K562 (cell line): ENCODE measurements around the gene CRIP3. TPM values are rescaled to one million over a fixed set of nuclear protein-coding genes. Genes with fewer than 3 reads are reported as not detected.
A peak's percentile ranks its signal among the peaks of the same experiment; 100 is the strongest.

Experiments used
- ATAC-seq: fragments of 200-7000 bp; cut with Tn5 transposase; 3 replicates; pipeline ENCODE4 v1.9.1; 2020; ENCODE audit warnings: moderate library complexity
- BruUV-seq: library from RNA; stranded (reverse); fragments of 400-500 nt; replicated peaks from 2 replicates; lab custom pipeline; 2021; lab: Mats Ljungman, UMichigan
- CTCF ChIA-PET: fragments of 300-600 bp; formaldehyde crosslinking; extraction: SDS; loops from one replicate; lab custom pipeline; 2021; ENCODE audit warnings: low intra/inter-chr PET ratio; lab: Yijun Ruan, JAX
- POLR2A ChIA-PET: fragments of 300-600, 350-650 bp; sonication (Branson Sonifier 250); formaldehyde crosslinking; extraction: SDS; loops from one replicate; lab custom pipeline; 2021; ENCODE audit warnings: antibody characterized with exemption, inconsistent platforms; lab: Yijun Ruan, JAX
- DNase-seq, 4 experiments: peaks; one replicate each; pipeline versions ENCODE4 v3.0.0 to v3.0.0-alpha.2; 2011 to 2018; ENCODE audit warnings: low spot score in 3 of 4, mixed read lengths in 3 of 4; ENCODE audit errors: extremely low read depth in 1 of 4
- FAIRE-seq: peaks from 2 replicates; lab custom pipeline; 2011; peaks lifted over from hg19 to GRCh38; lab: Jason Lieb, UNC
- H2AFZ ChIP-seq: 2 replicates; pipeline ENCODE4 v1.6.0; 2011; ENCODE audit warnings: low read depth, low read length, control low read depth, inconsistent platforms
- H3K27ac ChIP-seq: fragments of 200-600 bp; 3 replicates; pipeline ENCODE4 v1.8.0; 2011; ENCODE audit warnings: low read depth, mild to moderate bottlenecking, control low read depth, inconsistent platforms, low read length, moderate library complexity, mixed read lengths; ENCODE audit errors: extremely low read depth
- H3K27me3 ChIP-seq, 2 experiments: fragments of 300-600 bp in 1 of 2; 2 replicates in 1 of 2; 3 replicates in 1 of 2; pipeline versions ENCODE4 v1.6.0 to v1.8.0; 2011; ENCODE audit warnings: inconsistent platforms in 2 of 2, low read length in 2 of 2, mild to moderate bottlenecking in 1 of 2, mixed read lengths in 1 of 2, moderate library complexity in 1 of 2; ENCODE audit not compliant: control insufficient read depth in 2 of 2, insufficient read depth in 2 of 2
- H3K36me3 ChIP-seq: fragments of 300-600 bp; 3 replicates; pipeline ENCODE4 v1.8.0; 2011; ENCODE audit warnings: mild to moderate bottlenecking, low read length, inconsistent platforms; ENCODE audit not compliant: control insufficient read depth, insufficient read depth
- H3K4me1 ChIP-seq, 2 experiments: fragments of 200-600 bp in 1 of 2; replicated peaks in 1 of 2; 2 replicates in 1 of 2; 3 replicates in 1 of 2; pipeline versions ENCODE4 v1.5.1 to v1.8.0; 2011; ENCODE audit warnings: inconsistent platforms in 2 of 2, low read length in 2 of 2, mild to moderate bottlenecking in 1 of 2, mixed read lengths in 1 of 2, moderate library complexity in 1 of 2; ENCODE audit not compliant: control insufficient read depth in 2 of 2, insufficient read depth in 2 of 2
- H3K4me2 ChIP-seq: 2 replicates; pipeline ENCODE4 v1.6.1; 2011; ENCODE audit warnings: low read length, control low read depth, inconsistent platforms, mixed read lengths; ENCODE audit not compliant: insufficient read depth
- H3K4me3 ChIP-seq: fragments of 200-600 bp; sonication (generic), shearing (Covaris generic); 2 replicates; pipeline ENCODE4 v1.5.1; 2016; ENCODE audit warnings: control low read depth, inconsistent platforms
- H3K79me2 ChIP-seq: fragments of 200-600 bp; 3 replicates; pipeline ENCODE4 v1.8.0; 2011; ENCODE audit warnings: low read length, inconsistent platforms; ENCODE audit not compliant: control insufficient read depth, insufficient read depth
- H3K9ac ChIP-seq, 2 experiments: 2 replicates each; pipeline versions ENCODE4 v1.6.0 to v1.6.1; 2011; ENCODE audit warnings: low read depth in 2 of 2, low read length in 2 of 2, control low read depth in 1 of 2, inconsistent platforms in 1 of 2, mild to moderate bottlenecking in 1 of 2, mixed read lengths in 1 of 2; ENCODE audit not compliant: insufficient read depth in 1 of 2
- H3K9me1 ChIP-seq: one replicate; pipeline ENCODE4 v1.6.0; 2011; ENCODE audit warnings: inconsistent platforms, mild to moderate bottlenecking, low read length, moderate library complexity; ENCODE audit not compliant: control insufficient read depth, insufficient read depth
- H3K9me3 ChIP-seq: replicated peaks from 2 replicates; pipeline ENCODE4 v1.5.1; 2011; ENCODE audit warnings: low read depth, low read length, inconsistent platforms; ENCODE audit not compliant: control insufficient read depth, insufficient read depth
- H4K20me1 ChIP-seq: replicated peaks from 2 replicates; pipeline ENCODE4 v1.6.1; 2011; ENCODE audit warnings: low read length, inconsistent platforms, mixed read lengths; ENCODE audit not compliant: control insufficient read depth, insufficient read depth
- FOXK1 ChIP-seq: sonication (generic); formaldehyde crosslinking; IDR thresholded peaks from 2 replicates; pipeline ENCODE4 v1.8.0; 2022; ENCODE audit warnings: missing genetic modification reagents, mild to moderate bottlenecking, borderline replicate concordance
- ZFP30 ChIP-seq: fragments of 250-450 bp; sonication (Bioruptor Pico); IDR thresholded peaks from 2 replicates; pipeline ENCODE4 v1.8.0; 2022; ENCODE audit warnings: moderate library complexity, mild to moderate bottlenecking, inconsistent platforms, borderline replicate concordance
- ZNF121 ChIP-seq: sonication (generic); formaldehyde crosslinking; conservative IDR thresholded peaks from 2 replicates; pipeline ENCODE4 v1.8.0; 2022; ENCODE audit warnings: missing genetic modification reagents
- WGBS: fragments of 100-300 bp; shearing (Covaris generic); methylation state at CpG from one replicate; pipeline ENCODE4 v1.1.6; 2016; ENCODE audit warnings: low coverage, mixed read lengths; ENCODE audit not compliant: insufficient coverage; ENCODE audit errors: missing lambda C conversion rate; 5-methylcytosine and 5-hydroxymethylcytosine counted together
- in situ Hi-C: fragments of 300-500 bp; cut with MboI; formaldehyde crosslinking; loops from 4 replicates; pipeline ENCODE4 v1.15.0; 2018; ENCODE audit warnings: inconsistent platforms, mixed read lengths
- intact Hi-C: fragments of 100-400 bp; cut with micrococcal nuclease; formaldehyde crosslinking; loops from 2 replicates; pipeline ENCODE4 v1.14.2; 2022
- polyA plus RNA-seq, 8 experiments: library from polyadenylated mRNA; depleted of rRNA in 4 of 8; stranded (reverse) in 5 of 8; unstranded in 3 of 8; fragments of >200 nt; fragmentation: Nextera tagmentation in 2 of 8; fragmentation: Illumina TruSeq in 1 of 8; extraction: Ambion mirVana in 2 of 8; extraction: Trizol in 1 of 8; gene quantifications; 2 replicates each; pipeline versions ENCODE4 v1.2.1 to v1.2.3, GENCODE V29; 2011 to 2014; ENCODE audit warnings: inconsistent platforms in 1 of 8, missing spikeins in 1 of 8
- total RNA-seq, 7 experiments: library from RNA; depleted of rRNA in 6 of 7; stranded (reverse); fragments of >200 nt in 6 of 7; fragmentation: Illumina TruSeq in 2 of 7; extraction: Trizol in 2 of 7; gene quantifications; 2 replicates each; pipeline versions ENCODE4 v1.2.1 to v1.2.3, GENCODE V29; 2011 to 2021; ENCODE audit warnings: low replicate concordance in 1 of 7
- TF ChIP-seq, protein P1 (sequence below): sonication (generic); formaldehyde crosslinking; IDR thresholded peaks from 2 replicates; pipeline ENCODE4 v1.9.0; 2022; ENCODE audit warnings: mild to moderate bottlenecking, missing genetic modification reagents

CRIP3 gene
- total and polyA plus RNA-seq, 9 of the 15 experiments (the other 6 are each of a cell fraction or from before 2014, with no cell fraction given): 0.36 to 2.1 (median 0.87) TPM

DNA sequence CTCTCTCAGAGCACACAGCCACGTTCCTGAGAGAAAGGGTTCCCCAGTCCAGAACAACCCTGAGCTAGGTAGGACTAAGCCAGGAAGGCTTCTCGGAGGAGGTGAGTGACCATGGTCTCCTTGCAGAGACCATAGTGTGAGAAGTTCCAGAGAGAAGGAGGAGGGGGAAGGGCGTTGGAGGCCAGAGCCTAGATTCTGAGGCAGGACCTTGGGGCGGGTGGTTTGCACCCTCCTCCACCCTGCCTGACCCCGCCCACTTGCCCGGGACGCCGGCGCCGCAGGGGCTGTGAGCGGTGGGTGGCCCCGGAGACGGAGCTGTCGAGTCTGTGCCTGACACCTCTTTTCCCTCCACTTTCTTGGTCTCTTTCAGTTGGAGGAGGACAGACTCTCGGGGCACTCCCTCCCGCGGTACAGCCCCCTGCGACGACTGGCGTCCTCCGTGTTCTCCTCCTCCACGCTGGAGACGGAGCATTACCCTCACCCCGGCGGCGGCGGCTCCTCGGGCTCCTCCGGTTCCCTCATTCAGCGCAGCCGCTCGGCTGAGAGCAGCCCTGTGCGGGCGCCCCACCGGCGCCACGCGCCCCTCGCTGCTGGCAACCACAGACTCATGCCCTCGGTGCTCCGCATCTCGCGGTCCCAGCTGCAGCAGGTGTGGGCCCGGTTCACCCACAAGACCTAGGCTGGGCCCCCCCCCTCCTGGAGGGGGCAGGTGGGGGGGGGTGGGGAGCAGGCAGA, 39.2 kb downstream of the CRIP3 start (continued):
- TF ChIP-seq, protein P1, sequence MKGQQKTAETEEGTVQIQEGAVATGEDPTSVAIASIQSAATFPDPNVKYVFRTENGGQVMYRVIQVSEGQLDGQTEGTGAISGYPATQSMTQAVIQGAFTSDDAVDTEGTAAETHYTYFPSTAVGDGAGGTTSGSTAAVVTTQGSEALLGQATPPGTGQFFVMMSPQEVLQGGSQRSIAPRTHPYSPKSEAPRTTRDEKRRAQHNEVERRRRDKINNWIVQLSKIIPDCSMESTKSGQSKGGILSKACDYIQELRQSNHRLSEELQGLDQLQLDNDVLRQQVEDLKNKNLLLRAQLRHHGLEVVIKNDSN (CRISPR knock-in tag): peak; percentile 46
- no peak for TF ChIP-seq ZFP30 (CRISPR knock-in tag)

DNA sequence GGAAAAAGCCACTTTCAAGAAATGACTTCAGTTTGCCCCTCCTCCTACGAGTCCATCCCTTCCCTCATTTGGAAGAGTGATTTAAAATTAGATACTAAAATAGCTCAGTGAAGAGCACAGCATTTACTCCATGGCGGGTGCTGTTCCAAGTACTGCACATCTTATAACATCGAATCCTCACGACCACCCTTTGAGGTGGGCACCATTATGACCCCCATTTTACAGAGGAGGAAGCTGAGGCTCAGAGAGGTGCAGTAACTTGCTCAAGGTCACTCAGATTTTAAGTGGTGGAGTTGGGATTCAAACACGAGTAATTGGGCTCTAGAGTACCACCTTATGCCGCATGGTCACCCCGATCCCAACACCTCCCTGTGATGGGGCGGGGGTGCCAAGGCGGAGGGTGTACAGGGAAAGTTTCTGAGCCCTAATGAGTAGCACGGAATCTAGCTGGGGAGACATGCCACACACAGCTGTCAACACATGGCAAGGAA, 39.8 kb downstream of the CRIP3 start:
- BruUV-seq: no TSS peak
- no peak overlapping the region for H3K27ac ChIP-seq
- no peaks in the 10 kb centered on the region for H3K9me1 ChIP-seq
- H3K79me2 ChIP-seq: no peaks in the 10 kb centered on the region
- intact Hi-C loops: loop anchor here (10.0 kb wide), 2 partner anchors 364 to 806 kb away; no protein-coding TSS in a partner anchor
- DNase-seq: no peak
- ATAC-seq: no peak
- no peak for FAIRE-seq
- 0 out of 2 replicates have a peak, but pooled peaks cover 10% of the 10 kb centered on the region for H4K20me1 ChIP-seq
- TF ChIP-seq ZNF121 (no peak), FOXK1 (CRISPR knock-in tag) (peak; percentile 50; the same call in 1 of the 2 replicates)
- H3K4me1 ChIP-seq: peaks cover 28 to 34% of the 10 kb centered on the region in 2 experiments
- in situ Hi-C loops: no loop called here
- WGBS: 52% methylated on average over 10 of the region's 10 CpGs
- H2AFZ ChIP-seq: peak overlapping the region; percentile 86
- no peaks in the 10 kb centered on the region for H3K9me3 ChIP-seq
- peak overlapping the region; percentile 51; the same call in 1 of the 2 replicates for H3K4me2 ChIP-seq
- CTCF ChIA-PET: no interaction called here
- H3K9ac ChIP-seq: peak overlapping the region in 1 of 2 experiments; percentile 71; a peak in 1 of 4 replicates
- POLR2A ChIA-PET: interaction anchor here (0.9 to 2.2 kb wide), 3 partner anchors 12 to 244 kb away, joined by 3 to 19 read pairs (median 4); no protein-coding TSS in a partner anchor
- peaks cover under 1 to 20% of the 10 kb centered on the region in 2 experiments; a peak in 4 of 5 replicates for H3K27me3 ChIP-seq
- H3K36me3 ChIP-seq: no peaks in the 10 kb centered on the region
- no peak overlapping the region for H3K4me3 ChIP-seq
